Measurements from ENCODE around the gene FIZ1. TPM values are rescaled to one million over a fixed set of nuclear protein-coding genes. Genes with fewer than 3 reads are reported as not detected.

The FIZ1 gene
- polyA plus RNA-seq, 2 donors: 7.2 to 10.9 TPM

GRCh38 chr19:55566823-55567222, 32.5 kb downstream of the FIZ1 start:
- no peaks in the 10 kb centered on the region for H3K4me1 ChIP-seq (ENCODE audit: control insufficient read depth in 2 of 2, insufficient read depth in 2 of 2, low read length in 1 of 2)
- no peaks in the 10 kb centered on the region for H3K9me3 ChIP-seq (ENCODE audit: control insufficient read depth in 2 of 2, insufficient read depth in 1 of 2, low read depth in 1 of 2, low read length in 1 of 2)
- H3K36me3 ChIP-seq (ENCODE audit: control insufficient read depth in 2 of 2, insufficient read depth in 2 of 2, low read length in 1 of 2): no peaks in the 10 kb centered on the region
- H3K27me3 ChIP-seq (ENCODE audit: control insufficient read depth in 1 of 2, insufficient read depth in 2 of 2, low read length in 2 of 2): peaks cover 0 to 3% of the 10 kb centered on the region in 2 donors
- no peak overlapping the region for H3K4me3 ChIP-seq (ENCODE audit: low read depth in 1 of 2, low read length in 2 of 2)
- 37 to 41% methylated on average over 9 of the region's 9 CpGs for WGBS, 2 donors
- no peak overlapping the region for H3K27ac ChIP-seq (ENCODE audit: low read depth in 2 of 2, low read length in 1 of 2)

DNA sequence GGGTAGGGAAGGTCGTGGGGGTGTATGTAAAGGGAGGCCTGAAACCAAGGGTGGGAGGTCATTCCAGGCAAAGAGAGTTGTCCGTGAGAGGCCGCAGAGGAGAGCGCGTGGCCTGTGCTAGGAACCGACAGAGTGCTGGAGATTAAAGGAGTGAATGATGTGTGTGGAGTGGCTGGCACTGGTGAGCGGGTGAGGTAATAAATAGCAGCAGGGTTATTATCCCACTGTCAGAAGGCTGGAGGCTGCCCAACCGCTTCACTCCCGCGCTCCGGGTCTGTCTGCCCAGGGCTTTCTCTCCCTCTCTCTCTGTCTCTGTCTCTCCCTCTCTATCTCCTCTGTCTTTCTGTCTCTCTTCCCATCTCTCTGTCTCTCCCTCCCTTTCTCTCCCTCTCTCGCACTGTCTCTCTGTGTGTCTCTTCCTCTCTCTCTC, 36.0 kb downstream of the FIZ1 start:
- Histone ChIP-seq H3K9me3 (ENCODE audit: control insufficient read depth in 2 of 2, insufficient read depth in 1 of 2, low read depth in 1 of 2, low read length in 1 of 2) (peaks cover 0 to 6% of the 10 kb centered on the region in 2 donors), H3K4me1 (ENCODE audit: control insufficient read depth in 2 of 2, insufficient read depth in 2 of 2, low read length in 1 of 2) (no peaks in the 10 kb centered on the region), H3K27ac (ENCODE audit: low read depth in 2 of 2, low read length in 1 of 2) (no peak overlapping the region), H3K4me3 (ENCODE audit: low read depth in 1 of 2, low read length in 2 of 2) (no peak overlapping the region), H3K36me3 (ENCODE audit: control insufficient read depth in 2 of 2, insufficient read depth in 2 of 2, low read length in 1 of 2) (no peaks in the 10 kb centered on the region), H3K27me3 (ENCODE audit: control insufficient read depth in 1 of 2, insufficient read depth in 2 of 2, low read length in 2 of 2) (peaks cover 0 to 3% of the 10 kb centered on the region in 2 donors)
- WGBS, 2 donors: 31 to 36% methylated on average over 12 of the region's 12 CpGs

DNA sequence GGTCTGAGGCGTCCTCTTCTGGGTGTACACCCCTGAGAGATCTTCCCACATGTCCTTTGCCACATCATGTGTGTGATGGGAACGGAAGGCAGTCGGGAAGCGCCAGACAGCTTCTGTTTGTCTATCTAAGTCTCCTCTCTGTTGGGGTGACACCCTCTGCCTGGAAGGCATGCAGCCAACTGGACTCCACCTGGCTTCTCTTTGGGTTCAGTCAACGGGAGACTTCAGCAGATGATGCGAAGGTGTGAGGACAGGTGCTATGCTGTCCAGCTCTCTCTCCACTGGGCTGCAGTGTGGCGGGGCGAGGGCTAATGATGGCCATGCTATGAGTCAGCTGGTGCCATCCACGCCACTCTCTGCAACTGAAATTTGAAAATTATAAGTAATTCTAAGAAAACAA, 39.6 kb downstream of the FIZ1 start:
- Histone ChIP-seq H3K4me1 (ENCODE audit: control insufficient read depth in 2 of 2, insufficient read depth in 2 of 2, low read length in 1 of 2) (no peaks in the 10 kb centered on the region), H3K4me3 (ENCODE audit: low read depth in 1 of 2, low read length in 2 of 2) (no peak overlapping the region), H3K9me3 (ENCODE audit: control insufficient read depth in 2 of 2, insufficient read depth in 1 of 2, low read depth in 1 of 2, low read length in 1 of 2) (peaks cover 0 to 6% of the 10 kb centered on the region in 2 donors), H3K27ac (ENCODE audit: low read depth in 2 of 2, low read length in 1 of 2) (no peak overlapping the region), H3K36me3 (ENCODE audit: control insufficient read depth in 2 of 2, insufficient read depth in 2 of 2, low read length in 1 of 2) (no peaks in the 10 kb centered on the region), H3K27me3 (ENCODE audit: control insufficient read depth in 1 of 2, insufficient read depth in 2 of 2, low read length in 2 of 2) (peaks cover 0 to 3% of the 10 kb centered on the region in 2 donors)
- 74 to 77% methylated on average over 9 of the region's 9 CpGs for WGBS, 2 donors

DNA sequence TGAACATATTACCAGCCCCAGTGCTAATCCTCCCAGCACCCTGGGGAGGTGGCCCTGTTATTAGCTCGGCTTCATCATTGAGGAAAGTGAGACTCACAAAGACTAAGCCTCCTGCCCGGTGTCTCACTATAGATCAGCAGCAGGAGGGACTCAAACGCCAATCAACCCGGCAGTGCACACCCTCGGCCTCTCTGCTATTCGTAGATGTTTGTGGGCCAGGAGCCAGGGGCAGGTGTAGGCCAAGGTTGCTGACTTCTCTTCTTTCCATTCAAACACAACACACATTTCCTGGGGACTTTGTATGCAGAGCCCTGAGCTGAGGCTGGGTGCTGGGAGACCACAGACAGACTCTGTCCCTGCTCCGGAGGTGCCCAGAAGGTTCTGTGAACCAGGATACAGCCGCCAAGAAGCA, 44.6 kb downstream of the FIZ1 start:
- Histone ChIP-seq H3K4me3 (ENCODE audit: low read depth in 1 of 2, low read length in 2 of 2) (no peak overlapping the region), H3K27me3 (ENCODE audit: control insufficient read depth in 1 of 2, insufficient read depth in 2 of 2, low read length in 2 of 2) (peaks cover 0 to 4% of the 10 kb centered on the region in 2 donors), H3K9me3 (ENCODE audit: control insufficient read depth in 2 of 2, insufficient read depth in 1 of 2, low read depth in 1 of 2, low read length in 1 of 2) (no peaks in the 10 kb centered on the region), H3K36me3 (ENCODE audit: control insufficient read depth in 2 of 2, insufficient read depth in 2 of 2, low read length in 1 of 2) (no peaks in the 10 kb centered on the region), H3K4me1 (ENCODE audit: control insufficient read depth in 2 of 2, insufficient read depth in 2 of 2, low read length in 1 of 2) (peaks cover 0 to 3% of the 10 kb centered on the region in 2 donors), H3K27ac (ENCODE audit: low read depth in 2 of 2, low read length in 1 of 2) (no peak overlapping the region)
- 64 to 71% methylated on average over 8 of the region's 8 CpGs for WGBS, 2 donors

GRCh38 chr19:55554302-55554701, 45.0 kb downstream of the FIZ1 start:
- H3K4me1 ChIP-seq (ENCODE audit: control insufficient read depth in 2 of 2, insufficient read depth in 2 of 2, low read length in 1 of 2): peaks cover 0 to 3% of the 10 kb centered on the region in 2 donors
- H3K4me3 ChIP-seq (ENCODE audit: low read depth in 1 of 2, low read length in 2 of 2): no peak overlapping the region
- 83 to 91% methylated on average over 9 of the region's 9 CpGs for WGBS, 2 donors
- no peaks in the 10 kb centered on the region for H3K36me3 ChIP-seq (ENCODE audit: control insufficient read depth in 2 of 2, insufficient read depth in 2 of 2, low read length in 1 of 2)
- no peak overlapping the region for H3K27ac ChIP-seq (ENCODE audit: low read depth in 2 of 2, low read length in 1 of 2)
- H3K27me3 ChIP-seq (ENCODE audit: control insufficient read depth in 1 of 2, insufficient read depth in 2 of 2, low read length in 2 of 2): peaks cover 0 to 4% of the 10 kb centered on the region in 2 donors
- H3K9me3 ChIP-seq (ENCODE audit: control insufficient read depth in 2 of 2, insufficient read depth in 1 of 2, low read depth in 1 of 2, low read length in 1 of 2): no peaks in the 10 kb centered on the region

DNA sequence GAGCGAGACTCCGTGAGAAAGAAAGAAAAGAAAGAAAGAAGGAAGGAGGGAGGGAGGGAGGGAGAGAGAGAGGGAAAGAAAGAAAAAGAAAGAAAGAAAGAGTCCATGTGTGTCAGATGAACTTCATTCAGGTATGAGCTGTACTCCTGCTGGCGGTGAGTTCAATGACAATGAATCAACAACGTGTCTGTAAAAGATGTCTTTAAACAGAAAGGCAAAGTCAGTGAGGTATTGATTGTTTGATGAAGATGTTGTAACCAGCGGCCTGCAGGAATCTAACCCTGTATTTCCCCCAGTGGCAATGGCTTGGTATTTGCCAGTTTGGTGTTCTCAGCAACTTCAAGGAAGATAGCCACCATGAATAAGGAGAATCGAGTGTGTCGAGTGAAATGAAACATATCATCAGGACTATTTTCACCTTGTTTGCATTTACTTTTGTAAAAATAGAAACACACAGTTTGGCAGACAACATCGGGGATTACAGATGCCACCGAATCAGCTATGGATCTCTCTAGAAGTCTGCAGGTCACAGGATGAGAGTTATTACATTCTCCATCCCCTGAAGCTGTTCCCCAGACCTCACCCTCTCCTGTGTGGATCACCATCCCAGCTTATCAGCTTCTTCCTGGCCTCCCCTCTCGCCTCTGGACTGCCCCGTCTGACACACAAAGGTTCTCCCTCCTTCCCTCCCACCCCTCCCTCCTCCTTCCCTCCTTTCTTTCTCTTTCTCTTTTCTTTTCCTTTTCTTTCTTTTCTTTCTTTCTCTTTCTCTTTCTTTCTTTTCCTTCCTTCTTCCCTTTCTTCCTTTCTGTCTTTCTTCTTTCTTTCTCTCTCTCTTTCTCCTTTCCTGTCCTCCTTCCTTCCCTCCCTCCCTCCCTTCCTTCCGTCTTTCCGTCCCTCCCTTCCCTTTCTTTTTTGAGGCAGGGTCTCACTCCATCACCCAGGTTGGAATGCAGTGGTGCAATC, 45.8 kb downstream of the FIZ1 start:
- Histone ChIP-seq H3K4me3 (ENCODE audit: low read depth in 1 of 2, low read length in 2 of 2) (no peak overlapping the region), H3K27me3 (ENCODE audit: control insufficient read depth in 1 of 2, insufficient read depth in 2 of 2, low read length in 2 of 2) (peaks cover 0 to 4% of the 10 kb centered on the region in 2 donors), H3K36me3 (ENCODE audit: control insufficient read depth in 2 of 2, insufficient read depth in 2 of 2, low read length in 1 of 2) (no peaks in the 10 kb centered on the region), H3K27ac (ENCODE audit: low read depth in 2 of 2, low read length in 1 of 2) (no peak overlapping the region), H3K9me3 (ENCODE audit: control insufficient read depth in 2 of 2, insufficient read depth in 1 of 2, low read depth in 1 of 2, low read length in 1 of 2) (no peaks in the 10 kb centered on the region), H3K4me1 (ENCODE audit: control insufficient read depth in 2 of 2, insufficient read depth in 2 of 2, low read length in 1 of 2) (peaks cover 0 to 3% of the 10 kb centered on the region in 2 donors)
- WGBS, 2 donors: 59% methylated on average over 13 of the region's 13 CpGs

- peaks cover 0 to 3% of the 10 kb centered on the region in 2 donors for H3K4me1 ChIP-seq (ENCODE audit: control insufficient read depth in 2 of 2, insufficient read depth in 2 of 2, low read length in 1 of 2)
- no peak overlapping the region for H3K4me3 ChIP-seq (ENCODE audit: low read depth in 1 of 2, low read length in 2 of 2)
- no peaks in the 10 kb centered on the region for H3K9me3 ChIP-seq (ENCODE audit: control insufficient read depth in 2 of 2, insufficient read depth in 1 of 2, low read depth in 1 of 2, low read length in 1 of 2)
- H3K36me3 ChIP-seq (ENCODE audit: control insufficient read depth in 2 of 2, insufficient read depth in 2 of 2, low read length in 1 of 2): no peaks in the 10 kb centered on the region
- H3K27ac ChIP-seq (ENCODE audit: low read depth in 2 of 2, low read length in 1 of 2): no peak overlapping the region
- peaks cover 0 to 4% of the 10 kb centered on the region in 2 donors for H3K27me3 ChIP-seq (ENCODE audit: control insufficient read depth in 1 of 2, insufficient read depth in 2 of 2, low read length in 2 of 2)
- WGBS, 2 donors: 48 to 55% methylated on average over 13 of the region's 13 CpGs
Observed at GRCh38 chr19:55552620-55553019, 46.7 kb downstream of the FIZ1 start.

GRCh38 chr19:55552206-55552605, 47.1 kb downstream of the FIZ1 start:
- Histone ChIP-seq H3K9me3 (ENCODE audit: control insufficient read depth in 2 of 2, insufficient read depth in 1 of 2, low read depth in 1 of 2, low read length in 1 of 2) (no peaks in the 10 kb centered on the region), H3K27me3 (ENCODE audit: control insufficient read depth in 1 of 2, insufficient read depth in 2 of 2, low read length in 2 of 2) (peaks cover 0 to 4% of the 10 kb centered on the region in 2 donors), H3K36me3 (ENCODE audit: control insufficient read depth in 2 of 2, insufficient read depth in 2 of 2, low read length in 1 of 2) (no peaks in the 10 kb centered on the region), H3K27ac (ENCODE audit: low read depth in 2 of 2, low read length in 1 of 2) (no peak overlapping the region), H3K4me1 (ENCODE audit: control insufficient read depth in 2 of 2, insufficient read depth in 2 of 2, low read length in 1 of 2) (peaks cover 0 to 3% of the 10 kb centered on the region in 2 donors), H3K4me3 (ENCODE audit: low read depth in 1 of 2, low read length in 2 of 2) (no peak overlapping the region)
- 52 to 64% methylated on average over 5 of the region's 5 CpGs for WGBS, 2 donors

DNA sequence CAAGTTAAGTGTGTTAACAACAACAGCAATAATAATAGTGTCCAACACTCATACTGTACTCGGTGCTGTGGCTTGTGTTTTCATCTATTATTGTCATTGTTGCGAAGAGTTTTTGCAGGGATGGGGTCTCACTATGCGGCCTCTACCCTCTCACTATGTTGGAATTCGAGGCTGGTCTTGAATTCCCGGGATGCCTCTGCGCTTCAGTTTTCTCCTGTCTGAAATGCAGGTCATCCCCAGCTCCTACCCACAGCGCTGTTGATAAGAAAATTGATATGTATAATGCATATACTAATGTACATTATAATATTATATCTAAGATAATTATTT, 49.0 kb downstream of the FIZ1 start:
- H3K4me1 ChIP-seq (ENCODE audit: control insufficient read depth in 2 of 2, insufficient read depth in 2 of 2, low read length in 1 of 2): peaks cover 3 to 8% of the 10 kb centered on the region in 2 donors
- no peak overlapping the region for H3K4me3 ChIP-seq (ENCODE audit: low read depth in 1 of 2, low read length in 2 of 2)

More for the DNA sequence above, 49.0 kb downstream of the FIZ1 start:
- no peak overlapping the region for H3K27ac ChIP-seq (ENCODE audit: low read depth in 2 of 2, low read length in 1 of 2)
- H3K36me3 ChIP-seq (ENCODE audit: control insufficient read depth in 2 of 2, insufficient read depth in 2 of 2, low read length in 1 of 2): no peaks in the 10 kb centered on the region
- peaks cover 0 to 4% of the 10 kb centered on the region in 2 donors for H3K27me3 ChIP-seq (ENCODE audit: control insufficient read depth in 1 of 2, insufficient read depth in 2 of 2, low read length in 2 of 2)
- WGBS, 2 donors: 59 to 70% methylated on average over 7 of the region's 7 CpGs
- no peaks in the 10 kb centered on the region for H3K9me3 ChIP-seq (ENCODE audit: control insufficient read depth in 2 of 2, insufficient read depth in 1 of 2, low read depth in 1 of 2, low read length in 1 of 2)
